HL-60 (cell line): ENCODE data around the gene MSI2.
A peak's percentile ranks its signal among the peaks of the same experiment; 100 is the strongest.

Source experiments
- DNase-seq, 2 experiments: peaks; one replicate each; pipeline ENCODE4 v3.0.0-alpha.2; 2010 to 2020; ENCODE audit warnings: low read depth in 1 of 2, low spot score in 1 of 2
- H3K27ac ChIP-seq: fragments of 250-450 bp; sonication (Bioruptor Pico); replicated peaks from 2 replicates; pipeline ENCODE4 v1.5.1; 2020; ENCODE audit warnings: mild to moderate bottlenecking, moderate library complexity
- H3K27me3 ChIP-seq: fragments of 250-450 bp; sonication (Bioruptor Pico); 2 replicates; pipeline ENCODE4 v1.5.1; 2021; ENCODE audit warnings: mild to moderate bottlenecking, moderate library complexity; ENCODE audit not compliant: insufficient read depth, poor library complexity, severe bottlenecking
- H3K4me3 ChIP-seq: replicated peaks from 2 replicates; pipeline ENCODE4 v1.5.1; 2011; ENCODE audit warnings: mild to moderate bottlenecking, control low read depth, low read length; ENCODE audit not compliant: insufficient read depth
- GABPA ChIP-seq: IDR thresholded peaks from 2 replicates; pipeline ENCODE4 v1.6.1; 2012; ENCODE audit warnings: low read depth
- POLR2AphosphoS5 ChIP-seq: IDR thresholded peaks from 2 replicates; pipeline ENCODE4 v1.6.1; 2012; ENCODE audit warnings: low read depth
- REST ChIP-seq: IDR thresholded peaks from 2 replicates; pipeline ENCODE4 v1.6.1; 2012; ENCODE audit warnings: low read depth; ENCODE audit not compliant: insufficient replicate concordance
- SPI1 ChIP-seq: IDR thresholded peaks from 2 replicates; pipeline ENCODE4 v1.6.1; 2012; ENCODE audit warnings: low read depth, mild to moderate bottlenecking, borderline replicate concordance
- TF ChIP-seq, protein P1 (sequence below): IDR thresholded peaks from one replicate; pipeline ENCODE4 v1.5.1; 2011; ENCODE audit warnings: low read length, control low read depth, inconsistent platforms; ENCODE audit not compliant: insufficient read depth

The MSI2 gene

GRCh38 chr17:57311281-57312216 lies 55.2 kb downstream of the MSI2 start:
- Histone ChIP-seq H3K27me3 (no peaks in the 10 kb centered on the region), H3K27ac (no peak overlapping the region), H3K4me3 (no peak overlapping the region)
- TF ChIP-seq GABPA = no peak
- TF ChIP-seq POLR2AphosphoS5 = no peak
- TF ChIP-seq SPI1 = no peak
- no peak for TF ChIP-seq REST
- TF ChIP-seq, protein P1, sequence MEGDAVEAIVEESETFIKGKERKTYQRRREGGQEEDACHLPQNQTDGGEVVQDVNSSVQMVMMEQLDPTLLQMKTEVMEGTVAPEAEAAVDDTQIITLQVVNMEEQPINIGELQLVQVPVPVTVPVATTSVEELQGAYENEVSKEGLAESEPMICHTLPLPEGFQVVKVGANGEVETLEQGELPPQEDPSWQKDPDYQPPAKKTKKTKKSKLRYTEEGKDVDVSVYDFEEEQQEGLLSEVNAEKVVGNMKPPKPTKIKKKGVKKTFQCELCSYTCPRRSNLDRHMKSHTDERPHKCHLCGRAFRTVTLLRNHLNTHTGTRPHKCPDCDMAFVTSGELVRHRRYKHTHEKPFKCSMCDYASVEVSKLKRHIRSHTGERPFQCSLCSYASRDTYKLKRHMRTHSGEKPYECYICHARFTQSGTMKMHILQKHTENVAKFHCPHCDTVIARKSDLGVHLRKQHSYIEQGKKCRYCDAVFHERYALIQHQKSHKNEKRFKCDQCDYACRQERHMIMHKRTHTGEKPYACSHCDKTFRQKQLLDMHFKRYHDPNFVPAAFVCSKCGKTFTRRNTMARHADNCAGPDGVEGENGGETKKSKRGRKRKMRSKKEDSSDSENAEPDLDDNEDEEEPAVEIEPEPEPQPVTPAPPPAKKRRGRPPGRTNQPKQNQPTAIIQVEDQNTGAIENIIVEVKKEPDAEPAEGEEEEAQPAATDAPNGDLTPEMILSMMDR = no peak
- no peak for DNase-seq

DNA sequence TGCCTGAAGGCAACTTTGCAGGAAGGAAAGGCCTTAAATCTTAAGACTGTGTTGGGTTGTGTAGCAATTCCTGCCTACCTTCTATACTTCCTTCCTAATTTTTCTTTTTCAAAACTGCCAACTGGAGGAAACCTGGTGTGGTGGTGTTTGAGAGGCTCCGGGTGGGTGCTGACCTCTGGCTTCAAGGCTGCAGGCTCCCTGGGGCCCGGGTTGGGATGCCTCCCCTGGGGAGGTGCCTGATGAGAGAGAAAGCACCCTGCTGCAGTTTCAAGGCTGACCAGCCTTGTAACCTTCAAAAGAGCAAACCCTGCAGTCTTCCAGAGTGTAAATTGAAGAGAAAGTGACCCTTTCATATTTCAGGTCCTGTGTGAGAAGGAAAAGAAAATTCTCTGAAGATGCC lies 55.9 kb downstream of the MSI2 start:
- Histone ChIP-seq H3K27me3 (no peaks in the 10 kb centered on the region), H3K27ac (no peak overlapping the region), H3K4me3 (no peak overlapping the region)
- TF ChIP-seq, protein P1 = no peak
- TF ChIP-seq POLR2AphosphoS5 = no peak
- TF ChIP-seq REST = no peak
- DNase-seq = peak in 1 of 2 experiments; percentile 5

- Histone ChIP-seq H3K27me3 (no peaks in the 10 kb centered on the region), H3K27ac (no peak overlapping the region), H3K4me3 (no peak overlapping the region)
- DNase-seq = no peak
- TF ChIP-seq POLR2AphosphoS5 (no peak), SPI1 (no peak), GABPA (no peak)
- TF ChIP-seq, protein P1 = no peak
These were observed 56.9 kb downstream of the MSI2 start for GRCh38 chr17:57313097-57313835.
